DOHH2 (cell line): ENCODE data around the gene ETF1.

Source experiments
- H3F3A ChIP-seq: fragments of 200-600 bp; sonication (generic), shearing (Covaris generic); 2 replicates; pipeline ENCODE4 v1.6.0; 2016; ENCODE audit warnings: antibody characterized with exemption, mild to moderate bottlenecking; ENCODE audit not compliant: control insufficient read depth, insufficient read depth
- H3K27ac ChIP-seq: fragments of 200-600 bp; sonication (generic); 2 replicates; pipeline ENCODE4 v1.5.1; 2014; ENCODE audit warnings: low read depth, mild to moderate bottlenecking, low read length, moderate library complexity
- H3K27me3 ChIP-seq: fragments of 200-600 bp; sonication (generic); 2 replicates; pipeline ENCODE4 v1.6.1; 2014; ENCODE audit warnings: mild to moderate bottlenecking, low read length, mixed read lengths; ENCODE audit not compliant: control insufficient read depth
- H3K36me3 ChIP-seq: fragments of 200-600 bp; sonication (generic); 2 replicates; pipeline ENCODE4 v1.6.1; 2014; ENCODE audit warnings: mild to moderate bottlenecking, low read length, moderate library complexity, mixed read lengths; ENCODE audit not compliant: control insufficient read depth
- H3K4me1 ChIP-seq: fragments of 200-600 bp; sonication (generic); 2 replicates; pipeline ENCODE4 v1.6.1; 2014; ENCODE audit warnings: mild to moderate bottlenecking, low read length, mixed read lengths; ENCODE audit not compliant: control insufficient read depth
- H3K4me2 ChIP-seq: fragments of 200-600 bp; sonication (generic); 2 replicates; pipeline ENCODE4 v1.6.0; 2014; ENCODE audit warnings: mild to moderate bottlenecking, low read length, moderate library complexity
- H3K4me3 ChIP-seq: fragments of 200-600 bp; sonication (generic); 2 replicates; pipeline ENCODE4 v1.5.1; 2014; ENCODE audit warnings: mild to moderate bottlenecking, low read length, mixed read lengths
- H3K79me2 ChIP-seq: fragments of 200-600 bp; sonication (generic); 2 replicates; pipeline ENCODE4 v1.6.1; 2014; ENCODE audit warnings: mild to moderate bottlenecking, low read length, mixed read lengths; ENCODE audit not compliant: control insufficient read depth
- H3K9me2 ChIP-seq: fragments of 200-600 bp; sonication (generic); replicated peaks from 2 replicates; pipeline ENCODE4 v1.6.1; 2014; ENCODE audit warnings: mild to moderate bottlenecking, low read length, mixed read lengths; ENCODE audit not compliant: control insufficient read depth
- H3K9me3 ChIP-seq: fragments of 200-600 bp; sonication (generic); 2 replicates; pipeline ENCODE4 v1.6.1; 2014; ENCODE audit warnings: antibody characterized with exemption, low read length, mixed read lengths; ENCODE audit not compliant: control insufficient read depth, insufficient read depth
- H4K20me1 ChIP-seq: fragments of 200-600 bp; sonication (generic); 2 replicates; pipeline ENCODE4 v1.6.0; 2014; ENCODE audit warnings: low read depth, mild to moderate bottlenecking, antibody characterized with exemption, low read length, moderate library complexity; ENCODE audit not compliant: control insufficient read depth, insufficient read depth
- CTCF ChIP-seq: fragments of 200-600 bp; sonication (generic); IDR thresholded peaks from one replicate; pipeline ENCODE4 v1.5.1; 2014; ENCODE audit warnings: antibody characterized with exemption, mild to moderate bottlenecking, low read depth, low read length; ENCODE audit not compliant: poor library complexity, severe bottlenecking
- EZH2phosphoT487 ChIP-seq: fragments of 200-600 bp; sonication (generic); IDR thresholded peaks from 2 replicates; pipeline ENCODE4 v1.6.1; 2017; ENCODE audit warnings: borderline replicate concordance, mild to moderate bottlenecking, antibody characterized with exemption, low read length, moderate library complexity, mixed read lengths

The ETF1 gene

GRCh38 chr5:138536665-138537315, 6.2 kb downstream of the ETF1 start:
- Histone ChIP-seq H3K79me2 (peaks cover 95% of the 10 kb centered on the region), H4K20me1 (peaks cover 33% of the 10 kb centered on the region), H3K4me2 (no peak overlapping the region), H3K36me3 (peaks cover 82% of the 10 kb centered on the region), H3K27me3 (no peaks in the 10 kb centered on the region), H3K4me3 (no peak overlapping the region), H3K9me2 (no peaks in the 10 kb centered on the region), H3K27ac (no peak overlapping the region), H3F3A (no peaks in the 10 kb centered on the region), H3K4me1 (peaks cover 27% of the 10 kb centered on the region), H3K9me3 (no peaks in the 10 kb centered on the region)
- TF ChIP-seq CTCF (peak; percentile 63), EZH2phosphoT487 (no peak)

GRCh38 chr5:138536215-138536614, 6.8 kb downstream of the ETF1 start:
- Histone ChIP-seq H3K9me2 (no peaks in the 10 kb centered on the region), H3K79me2 (peaks cover 94% of the 10 kb centered on the region), H3K36me3 (peaks cover 80% of the 10 kb centered on the region), H3K4me1 (peaks cover 21% of the 10 kb centered on the region), H3K4me3 (no peak overlapping the region), H3K4me2 (no peak overlapping the region), H4K20me1 (peaks cover 29% of the 10 kb centered on the region), H3K27me3 (no peaks in the 10 kb centered on the region), H3K9me3 (no peaks in the 10 kb centered on the region), H3F3A (no peaks in the 10 kb centered on the region), H3K27ac (no peak overlapping the region)
- TF ChIP-seq EZH2phosphoT487 (no peak), CTCF (no peak)

- Histone ChIP-seq H4K20me1 (peaks cover 18% of the 10 kb centered on the region), H3K4me2 (no peak overlapping the region), H3K27me3 (no peaks in the 10 kb centered on the region), H3K9me3 (no peaks in the 10 kb centered on the region), H3K9me2 (no peaks in the 10 kb centered on the region), H3F3A (no peaks in the 10 kb centered on the region), H3K36me3 (peaks cover 76% of the 10 kb centered on the region), H3K4me3 (no peak overlapping the region), H3K27ac (no peak overlapping the region), H3K79me2 (peaks cover 94% of the 10 kb centered on the region), H3K4me1 (peaks cover 1% of the 10 kb centered on the region)
- TF ChIP-seq EZH2phosphoT487 (no peak), CTCF (no peak)
Observed at GRCh38 chr5:138533973-138534941, 8.8 kb downstream of the ETF1 start.
